Smooth muscle cell (in vitro differentiated cells): ENCODE data around the gene USP49. TPM values are rescaled to one million over a fixed set of nuclear protein-coding genes. Genes with fewer than 3 reads are reported as not detected.

Experiments used
- DNase-seq: peaks from one replicate; lab custom pipeline; 2025; ENCODE audit not compliant: unreplicated experiment; lab: John Stamatoyannopoulos, UW
- H2AFZ ChIP-seq: fragments of 200-600 bp; sonication (generic); 2 replicates; pipeline ENCODE4 v1.6.0; 2016; ENCODE audit warnings: antibody characterized with exemption, low read depth, mild to moderate bottlenecking
- H3F3A ChIP-seq: fragments of 200-600 bp; sonication (generic); 2 replicates; pipeline ENCODE4 v1.6.0; 2017; ENCODE audit warnings: antibody characterized with exemption, low read depth
- H3K27ac ChIP-seq: fragments of 200-600 bp; sonication (generic); 2 replicates; pipeline ENCODE4 v1.5.1; 2016; ENCODE audit warnings: low read depth, mild to moderate bottlenecking
- H3K27me3 ChIP-seq: fragments of 200-600 bp; sonication (generic); 2 replicates; pipeline ENCODE4 v1.6.1; 2016; ENCODE audit warnings: low read depth, mild to moderate bottlenecking
- H3K36me3 ChIP-seq: fragments of 200-600 bp; sonication (generic); 2 replicates; pipeline ENCODE4 v1.5.1; 2016; ENCODE audit warnings: low read depth
- H3K4me1 ChIP-seq: fragments of 200-600 bp; sonication (generic); 2 replicates; pipeline ENCODE4 v1.5.1; 2016; ENCODE audit warnings: low read depth
- H3K4me2 ChIP-seq: fragments of 200-600 bp; sonication (generic); 2 replicates; pipeline ENCODE4 v1.6.0; 2016; ENCODE audit warnings: mild to moderate bottlenecking
- H3K4me3 ChIP-seq: fragments of 200-600 bp; sonication (generic); 2 replicates; pipeline ENCODE4 v1.5.1; 2016; ENCODE audit warnings: mild to moderate bottlenecking
- H3K79me2 ChIP-seq: fragments of 200-600 bp; sonication (generic); 2 replicates; pipeline ENCODE4 v1.6.0; 2016; ENCODE audit warnings: low read depth, mild to moderate bottlenecking
- H3K9ac ChIP-seq: fragments of 200-600 bp; sonication (generic); 2 replicates; pipeline ENCODE4 v1.6.0; 2016; ENCODE audit warnings: low read depth
- H3K9me3 ChIP-seq: fragments of 200-600 bp; sonication (generic); replicated peaks from 2 replicates; pipeline ENCODE4 v1.5.1; 2016; ENCODE audit warnings: low read depth
- H4K20me1 ChIP-seq: fragments of 200-600 bp; sonication (generic); 2 replicates; pipeline ENCODE4 v1.6.0; 2016; ENCODE audit warnings: low read depth
- WGBS: methylation state at CpG from one replicate; pipeline ENCODE4 v1.1.7; 2016; ENCODE audit warnings: low lambda C conversion rate; 5-methylcytosine and 5-hydroxymethylcytosine counted together
- polyA plus RNA-seq: library from polyadenylated mRNA; unstranded; fragments of >200 nt; fragmentation: Nextera tagmentation; extraction: Ambion mirVana; gene quantifications from 2 replicates; pipeline ENCODE4 v1.2.1, GENCODE V29; 2016
- total RNA-seq: library from RNA; depleted of rRNA; stranded (reverse); fragments of >200 nt; gene quantifications from 2 replicates; pipeline ENCODE4 v1.2.3, GENCODE V29; 2014
- TF ChIP-seq, protein P1 (sequence below): fragments of 200-600 bp; sonication (generic); IDR thresholded peaks from 2 replicates; pipeline ENCODE4 v1.5.1; 2017; ENCODE audit warnings: borderline replicate concordance, mild to moderate bottlenecking, antibody characterized with exemption; ENCODE audit not compliant: insufficient read depth, poor library complexity, severe bottlenecking

The USP49 gene
- total and polyA plus RNA-seq, 2 experiments from 2014 or later = 1.9 to 5.2 TPM

DNA sequence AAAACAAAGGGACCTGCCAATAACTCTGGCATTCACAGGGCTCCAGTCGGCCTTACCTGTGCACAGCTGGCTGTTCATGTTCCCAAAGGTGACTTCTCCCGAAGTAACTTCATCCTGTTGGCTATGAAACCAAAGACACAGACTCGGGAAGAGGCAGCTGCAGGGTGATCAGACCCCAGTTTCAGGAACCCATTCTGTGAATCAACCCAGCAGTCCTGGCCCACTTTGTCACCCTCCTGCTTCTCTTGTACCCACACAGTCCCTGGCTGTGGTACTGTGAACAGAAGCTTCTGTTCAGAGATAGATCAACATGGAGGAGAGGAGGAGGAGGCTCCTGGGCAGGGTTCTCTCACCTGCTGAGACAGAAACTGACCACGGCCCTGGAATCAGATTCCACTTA lies 139.3 kb downstream of the USP49 start:
- H3K79me2 ChIP-seq = no peaks in the 10 kb centered on the region
- no peaks in the 10 kb centered on the region for H3K36me3 ChIP-seq
- no peaks in the 10 kb centered on the region for H3K4me1 ChIP-seq
- H3K27ac ChIP-seq = no peak overlapping the region
- H4K20me1 ChIP-seq = no peaks in the 10 kb centered on the region
- H3K4me3 ChIP-seq = no peak overlapping the region
- no peak overlapping the region for H3K9ac ChIP-seq
- H2AFZ ChIP-seq = no peak overlapping the region
- no peaks in the 10 kb centered on the region for H3K9me3 ChIP-seq
- no peak for DNase-seq
- no peaks in the 10 kb centered on the region for H3F3A ChIP-seq
- TF ChIP-seq, protein P1, sequence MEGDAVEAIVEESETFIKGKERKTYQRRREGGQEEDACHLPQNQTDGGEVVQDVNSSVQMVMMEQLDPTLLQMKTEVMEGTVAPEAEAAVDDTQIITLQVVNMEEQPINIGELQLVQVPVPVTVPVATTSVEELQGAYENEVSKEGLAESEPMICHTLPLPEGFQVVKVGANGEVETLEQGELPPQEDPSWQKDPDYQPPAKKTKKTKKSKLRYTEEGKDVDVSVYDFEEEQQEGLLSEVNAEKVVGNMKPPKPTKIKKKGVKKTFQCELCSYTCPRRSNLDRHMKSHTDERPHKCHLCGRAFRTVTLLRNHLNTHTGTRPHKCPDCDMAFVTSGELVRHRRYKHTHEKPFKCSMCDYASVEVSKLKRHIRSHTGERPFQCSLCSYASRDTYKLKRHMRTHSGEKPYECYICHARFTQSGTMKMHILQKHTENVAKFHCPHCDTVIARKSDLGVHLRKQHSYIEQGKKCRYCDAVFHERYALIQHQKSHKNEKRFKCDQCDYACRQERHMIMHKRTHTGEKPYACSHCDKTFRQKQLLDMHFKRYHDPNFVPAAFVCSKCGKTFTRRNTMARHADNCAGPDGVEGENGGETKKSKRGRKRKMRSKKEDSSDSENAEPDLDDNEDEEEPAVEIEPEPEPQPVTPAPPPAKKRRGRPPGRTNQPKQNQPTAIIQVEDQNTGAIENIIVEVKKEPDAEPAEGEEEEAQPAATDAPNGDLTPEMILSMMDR = no peak
- H3K4me2 ChIP-seq = no peak overlapping the region
- WGBS = 81% methylated on average over 4 of the region's 4 CpGs
- H3K27me3 ChIP-seq = peaks cover 8% of the 10 kb centered on the region

DNA sequence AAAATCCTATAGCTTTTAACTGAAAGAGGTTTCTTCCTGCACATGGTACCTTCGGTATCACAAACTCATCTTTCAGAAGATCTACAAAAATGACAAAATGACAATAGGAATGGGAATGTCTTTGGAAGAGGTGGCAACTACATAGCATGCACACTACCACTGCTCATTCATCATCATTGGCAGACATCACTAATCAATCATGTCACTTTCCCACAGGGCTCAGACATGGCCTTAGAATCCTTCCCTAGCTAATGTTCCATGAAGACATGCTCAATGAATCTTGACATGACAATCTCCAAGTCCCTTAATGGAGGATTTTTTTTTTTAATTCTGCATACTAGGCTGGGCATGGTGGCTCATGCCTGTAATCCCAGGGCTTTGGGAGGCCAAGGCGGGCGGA lies 144.8 kb downstream of the USP49 start:
- H3K4me1 ChIP-seq = no peaks in the 10 kb centered on the region
- no peak overlapping the region for H2AFZ ChIP-seq
- no peaks in the 10 kb centered on the region for H3K79me2 ChIP-seq
- TF ChIP-seq, protein P1 = no peak
- no peaks in the 10 kb centered on the region for H4K20me1 ChIP-seq
- no peaks in the 10 kb centered on the region for H3K9me3 ChIP-seq
- no peak overlapping the region for H3K9ac ChIP-seq
- WGBS = 95% methylated on average over 3 of the region's 3 CpGs
- no peak overlapping the region for H3K4me2 ChIP-seq
- H3F3A ChIP-seq = no peaks in the 10 kb centered on the region
- no peak for DNase-seq
- no peak overlapping the region for H3K4me3 ChIP-seq
- H3K27ac ChIP-seq = no peak overlapping the region
- peaks cover 8% of the 10 kb centered on the region for H3K27me3 ChIP-seq
- no peaks in the 10 kb centered on the region for H3K36me3 ChIP-seq

DNA sequence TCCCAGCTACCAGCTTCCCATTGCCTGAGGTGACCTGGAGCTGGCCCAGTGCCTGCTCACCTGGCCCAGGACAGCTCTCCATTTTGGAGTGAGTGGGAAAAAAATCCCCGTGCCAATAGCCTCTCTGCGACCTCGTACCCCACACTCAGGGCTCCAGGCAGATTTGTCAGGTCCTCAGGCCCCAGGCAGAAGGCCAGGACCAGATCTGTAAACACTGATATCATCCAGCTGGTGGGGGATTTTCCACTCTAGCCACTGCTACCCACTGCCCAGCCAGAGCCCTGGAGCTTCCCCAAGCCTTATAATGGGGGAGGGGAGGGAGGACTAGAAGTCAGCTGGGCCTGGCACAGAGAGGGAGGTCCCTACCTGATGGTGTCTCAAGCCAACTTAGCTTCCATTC lies 146.6 kb downstream of the USP49 start:
- no peaks in the 10 kb centered on the region for H3K4me1 ChIP-seq
- no peak for DNase-seq
- TF ChIP-seq, protein P1 = no peak
- no peaks in the 10 kb centered on the region for H3K79me2 ChIP-seq
- no peak overlapping the region for H3K9ac ChIP-seq
- no peaks in the 10 kb centered on the region for H3K9me3 ChIP-seq
- no peak overlapping the region for H3K4me2 ChIP-seq
- no peak overlapping the region for H3K4me3 ChIP-seq
- H2AFZ ChIP-seq = no peak overlapping the region
- no peaks in the 10 kb centered on the region for H3F3A ChIP-seq
- 79% methylated on average over 3 of the region's 3 CpGs for WGBS
- no peaks in the 10 kb centered on the region for H4K20me1 ChIP-seq
- H3K27ac ChIP-seq = no peak overlapping the region
- H3K27me3 ChIP-seq = no peaks in the 10 kb centered on the region
- H3K36me3 ChIP-seq = no peaks in the 10 kb centered on the region

DNA sequence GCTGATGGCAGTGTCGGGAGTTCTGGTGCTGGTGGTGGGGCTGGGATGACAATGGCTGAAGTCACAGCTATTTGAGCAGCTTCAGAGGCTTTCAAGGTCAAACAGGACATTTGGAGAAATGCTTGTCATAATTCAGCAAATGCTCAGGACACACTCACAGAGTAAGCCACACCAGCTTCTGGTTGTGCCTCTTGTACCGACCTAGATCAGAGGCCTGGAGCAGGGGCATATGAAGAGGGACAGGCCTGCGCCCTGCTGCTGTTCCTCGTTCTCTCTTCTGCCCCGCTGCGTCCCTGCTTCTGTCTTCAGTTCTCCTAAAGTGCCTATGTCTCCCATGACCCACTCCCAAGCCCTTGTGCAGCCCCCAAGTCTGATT lies 147.1 kb downstream of the USP49 start:
- H4K20me1 ChIP-seq = no peaks in the 10 kb centered on the region
- no peak overlapping the region for H3K4me3 ChIP-seq
- H2AFZ ChIP-seq = no peak overlapping the region
- H3K27ac ChIP-seq = no peak overlapping the region
- H3K27me3 ChIP-seq = no peaks in the 10 kb centered on the region
- no peak overlapping the region for H3K9ac ChIP-seq
- no peaks in the 10 kb centered on the region for H3K9me3 ChIP-seq
- TF ChIP-seq, protein P1 = no peak
- no peaks in the 10 kb centered on the region for H3K4me1 ChIP-seq
- no peaks in the 10 kb centered on the region for H3K36me3 ChIP-seq
- H3K4me2 ChIP-seq = no peak overlapping the region
- H3F3A ChIP-seq = no peaks in the 10 kb centered on the region
- WGBS = 98% methylated on average over 6 of the region's 6 CpGs
- no peaks in the 10 kb centered on the region for H3K79me2 ChIP-seq
- no peak for DNase-seq
